ENCODE measurements around the gene NCKAP5.
"Not testable (repeated sequence)": the region's sequence is repeated elsewhere in the genome, so short reads cannot be mapped to it uniquely, and the experiment has no call there.

The NCKAP5 gene

GRCh38 chr2:132715386-132716351, 852.6 kb downstream of the NCKAP5 start:
- in situ Hi-C loops (cut with MboI; ENCODE audit: low sequenced_read_pairs), result no loop called here

GRCh38 chr2:132703396-132703795, 864.9 kb downstream of the NCKAP5 start:
- in situ Hi-C loops (cut with MboI; ENCODE audit: low sequenced_read_pairs), result no loop called here

- in situ Hi-C loops (cut with MboI; ENCODE audit: low sequenced_read_pairs), result no loop called here
Observed at GRCh38 chr2:132701810-132702209, 866.5 kb downstream of the NCKAP5 start.

- in situ Hi-C loops (cut with MboI; ENCODE audit: low sequenced_read_pairs), result not testable (repeated sequence)
Observed at GRCh38 chr2:132699802-132700201, 868.5 kb downstream of the NCKAP5 start.

GRCh38 chr2:132698347-132698746, 869.9 kb downstream of the NCKAP5 start:
- in situ Hi-C loops (cut with MboI; ENCODE audit: low sequenced_read_pairs), result not testable (repeated sequence)

- in situ Hi-C loops (cut with MboI; ENCODE audit: low sequenced_read_pairs), result no loop called here
Observed at GRCh38 chr2:132697556-132698205, 870.6 kb downstream of the NCKAP5 start.

GRCh38 chr2:132692816-132693215, 875.4 kb downstream of the NCKAP5 start:
- in situ Hi-C loops (cut with MboI; ENCODE audit: low sequenced_read_pairs), result no loop called here

- in situ Hi-C loops (cut with MboI; ENCODE audit: low sequenced_read_pairs), result no loop called here
Observed at GRCh38 chr2:132691556-132691955, 876.7 kb downstream of the NCKAP5 start.

- in situ Hi-C loops (cut with MboI; ENCODE audit: low sequenced_read_pairs), result no loop called here
Observed at GRCh38 chr2:132690664-132691303, 877.5 kb downstream of the NCKAP5 start.

GRCh38 chr2:132681766-132682165, 886.5 kb downstream of the NCKAP5 start:
- in situ Hi-C loops (cut with MboI; ENCODE audit: low sequenced_read_pairs), result no loop called here

- in situ Hi-C loops (cut with MboI; ENCODE audit: low sequenced_read_pairs), result no loop called here
Observed at GRCh38 chr2:132680544-132680943, 887.7 kb downstream of the NCKAP5 start.

GRCh38 chr2:132678483-132678882, 889.8 kb downstream of the NCKAP5 start:
- in situ Hi-C loops (cut with MboI; ENCODE audit: low sequenced_read_pairs), result no loop called here

- in situ Hi-C loops (cut with MboI; ENCODE audit: low sequenced_read_pairs), result no loop called here
Observed at GRCh38 chr2:132677661-132678060, 890.6 kb downstream of the NCKAP5 start.

- in situ Hi-C loops (cut with MboI; ENCODE audit: low sequenced_read_pairs), result no loop called here
Observed at GRCh38 chr2:132676999-132677398, 891.3 kb downstream of the NCKAP5 start.

- in situ Hi-C loops (cut with MboI; ENCODE audit: low sequenced_read_pairs), result no loop called here
Observed at GRCh38 chr2:132671151-132671835, 897.0 kb downstream of the NCKAP5 start.

- in situ Hi-C loops (cut with MboI; ENCODE audit: low sequenced_read_pairs), result no loop called here
Observed at GRCh38 chr2:132670496-132671150, 897.6 kb downstream of the NCKAP5 start.

GRCh38 chr2:132669908-132670495, 898.3 kb downstream of the NCKAP5 start, which contains the start of gene LYPD1:
Gene LYPD1 (minus strand): TSS chr2:132670205. CDS start chr2:132669932, 273 bp downstream.
- in situ Hi-C loops (cut with MboI; ENCODE audit: low sequenced_read_pairs), result no loop called here

- in situ Hi-C loops (cut with MboI; ENCODE audit: low sequenced_read_pairs), result no loop called here
Observed at GRCh38 chr2:132668987-132669907, 899.0 kb downstream of the NCKAP5 start.
